NCI-H128 (cell line): Measurements from ENCODE around the gene FGF18.

Experiments used
- DNase-seq: peaks from one replicate; lab custom pipeline; 2025; ENCODE audit not compliant: unreplicated experiment; lab: John Stamatoyannopoulos, UW

Gene FGF18

GRCh38 chr5:171467107-171467506, 47.7 kb downstream of the FGF18 start:
- no peak for DNase-seq

DNA sequence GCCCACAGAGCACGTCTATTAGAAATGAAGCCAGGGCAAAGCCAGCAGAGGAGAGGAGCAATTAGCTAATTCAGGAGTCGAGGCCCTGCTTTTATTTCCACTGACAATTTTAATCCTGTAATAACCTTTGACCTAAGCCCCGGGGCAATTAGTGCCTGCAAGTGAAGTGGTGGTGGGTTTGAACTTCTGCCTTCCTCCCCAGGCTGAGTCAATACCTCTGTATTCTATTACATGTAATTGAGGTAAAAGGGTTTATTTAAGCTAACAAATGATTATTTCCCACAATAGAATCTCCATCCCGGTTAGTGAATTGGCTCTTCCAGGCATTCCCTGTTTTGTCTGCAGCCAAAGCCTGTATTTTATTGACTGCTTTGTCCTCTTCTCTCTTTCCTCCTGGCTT, 49.9 kb downstream of the FGF18 start:
- no peak for DNase-seq

DNA sequence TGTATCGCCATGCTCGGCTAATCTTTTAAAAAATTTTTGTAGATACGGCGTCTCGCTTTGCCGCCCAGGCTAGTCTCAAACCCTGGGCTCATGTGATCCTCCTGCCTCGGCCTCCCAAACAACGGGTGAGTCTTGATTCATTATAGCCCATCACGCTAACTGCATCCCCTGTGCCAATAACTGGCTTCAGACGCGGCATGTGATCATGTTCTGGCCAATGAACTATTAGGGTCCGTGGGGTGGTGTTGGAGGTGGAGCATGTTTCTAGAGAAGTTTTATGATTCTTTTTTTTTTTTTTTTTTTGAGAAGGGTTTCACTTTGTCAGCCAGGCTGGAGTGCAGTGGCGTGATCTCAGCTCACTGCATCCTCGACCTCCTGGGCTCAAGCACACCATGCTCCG, 51.0 kb downstream of the FGF18 start:
- no peak for DNase-seq

DNA sequence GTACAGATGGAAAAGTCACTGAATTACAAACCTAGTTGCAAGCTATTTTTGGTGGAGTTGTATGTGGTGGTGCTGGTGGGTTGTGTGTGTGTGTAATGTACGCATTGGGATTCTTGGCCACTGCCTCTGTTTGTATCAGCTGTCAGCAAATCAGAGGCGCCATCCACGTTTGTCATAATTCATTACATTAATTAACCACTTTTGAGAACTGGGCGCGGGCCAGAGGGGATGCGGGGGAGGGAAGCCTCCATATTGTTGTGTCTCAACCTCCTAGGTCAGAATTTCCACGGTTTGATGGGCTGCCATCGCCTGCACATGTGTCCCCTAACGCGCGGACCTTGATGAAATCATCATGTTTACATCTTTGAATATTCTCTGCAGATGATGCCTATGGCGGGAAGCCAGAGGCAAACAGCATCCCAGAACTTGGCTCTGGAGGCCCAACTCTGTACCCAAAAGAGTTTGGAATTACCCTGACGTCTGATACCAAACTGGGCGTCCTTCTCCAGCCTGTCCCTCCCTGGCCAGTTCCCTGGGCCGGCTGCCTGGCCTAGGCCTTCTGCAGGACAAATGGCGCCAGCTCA, 54.9 kb downstream of the FGF18 start:
- DNase-seq, result no peak

DNA sequence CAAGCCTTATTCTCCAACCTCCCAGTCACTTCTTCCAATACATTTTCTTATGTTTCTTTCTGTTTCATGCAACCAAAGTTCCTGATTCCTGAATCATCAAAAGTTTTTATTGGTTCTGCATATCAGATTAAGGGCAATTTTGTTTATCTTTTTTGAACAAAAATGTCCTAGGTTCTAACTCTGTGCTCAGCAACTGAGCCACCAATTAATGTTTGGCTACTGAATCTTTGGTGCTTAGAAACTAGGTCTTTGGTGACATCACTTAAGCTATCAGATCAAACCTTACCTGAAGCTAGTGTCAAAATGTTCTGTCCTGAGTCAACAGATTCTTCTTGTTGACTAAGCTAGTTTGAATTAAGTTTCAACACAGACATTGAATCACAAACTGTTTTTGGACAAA, 56.1 kb downstream of the FGF18 start:
- no peak for DNase-seq

DNA sequence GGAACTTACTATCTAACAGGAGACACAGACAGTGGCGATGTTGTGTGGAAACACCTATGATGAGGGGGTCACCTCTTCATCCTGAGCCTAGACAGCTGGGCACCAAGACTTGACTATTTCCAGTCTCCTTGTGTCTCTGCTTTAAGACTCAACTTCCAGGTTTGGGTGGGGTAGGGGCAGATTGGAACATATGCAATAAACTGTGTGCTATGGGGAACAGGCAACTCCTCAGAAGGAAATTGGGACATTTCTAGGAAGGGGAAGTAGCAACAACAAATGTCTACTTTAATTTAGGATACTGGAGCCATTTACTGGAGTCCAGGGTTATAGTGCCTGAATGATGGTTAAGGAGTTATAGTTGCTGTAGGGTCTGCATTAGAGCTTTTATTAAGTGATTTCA, 57.3 kb downstream of the FGF18 start:
- DNase-seq, result no peak

DNA sequence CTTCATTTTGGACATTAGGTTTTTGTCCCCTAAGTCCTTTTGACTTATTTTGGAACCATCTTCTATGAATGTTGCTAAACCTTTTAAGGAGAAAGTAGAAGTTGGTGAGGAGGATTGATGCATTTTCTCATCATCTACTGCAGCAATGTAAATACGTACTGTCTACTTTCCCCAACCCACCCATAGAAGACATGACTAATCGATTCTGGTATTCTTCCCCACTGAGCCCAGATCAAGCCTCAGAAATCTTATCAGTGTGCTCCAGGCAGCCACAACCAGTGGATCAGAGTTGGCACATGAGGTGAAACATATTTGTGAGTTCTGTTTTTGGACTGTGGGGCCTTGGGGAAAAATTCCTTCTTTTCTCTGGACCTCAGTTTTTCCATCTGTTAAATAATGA, 57.7 kb downstream of the FGF18 start:
- no peak for DNase-seq

GRCh38 chr5:171477666-171478065, 58.2 kb downstream of the FGF18 start:
- DNase-seq, result no peak

- DNase-seq, result no peak
These were observed 59.7 kb downstream of the FGF18 start for GRCh38 chr5:171478946-171479775.

DNA sequence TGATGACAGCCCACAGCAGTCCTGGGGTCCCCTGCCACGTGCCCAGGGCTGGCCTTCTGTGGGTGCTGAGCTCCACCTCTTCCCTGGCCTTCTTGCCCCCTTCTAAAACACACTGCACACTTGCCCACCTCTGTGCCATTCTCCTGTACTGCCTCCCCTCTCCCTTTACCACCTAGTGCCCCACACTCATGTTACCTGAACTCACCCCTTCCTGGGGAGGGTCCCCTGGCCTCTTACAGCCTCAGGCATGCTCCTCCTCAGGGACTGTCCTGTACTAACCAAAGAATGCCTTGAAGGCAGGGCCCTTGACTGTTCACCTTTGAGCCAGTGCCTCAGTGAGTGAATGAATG, 60.3 kb downstream of the FGF18 start:
- no peak for DNase-seq

- DNase-seq, result no peak
These were observed 60.8 kb downstream of the FGF18 start for GRCh38 chr5:171480239-171480638.

- DNase-seq, result no peak
These were observed 62.4 kb downstream of the FGF18 start for GRCh38 chr5:171481571-171482433.

DNA sequence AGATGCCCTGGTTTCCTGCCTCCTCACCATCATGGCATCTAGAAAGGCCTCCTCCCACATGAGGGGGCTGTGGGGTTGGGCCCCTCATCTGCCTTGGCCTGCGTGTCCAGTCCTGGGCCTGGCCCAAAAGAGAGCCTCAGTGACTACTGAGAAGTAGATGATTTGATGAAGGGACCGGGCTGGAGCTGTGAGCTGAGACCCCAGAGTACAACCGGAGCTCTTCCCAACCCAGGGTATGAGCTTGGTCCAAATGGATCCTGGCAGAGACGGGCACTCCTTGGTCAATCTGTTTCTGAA, 62.9 kb downstream of the FGF18 start:
- no peak for DNase-seq

DNA sequence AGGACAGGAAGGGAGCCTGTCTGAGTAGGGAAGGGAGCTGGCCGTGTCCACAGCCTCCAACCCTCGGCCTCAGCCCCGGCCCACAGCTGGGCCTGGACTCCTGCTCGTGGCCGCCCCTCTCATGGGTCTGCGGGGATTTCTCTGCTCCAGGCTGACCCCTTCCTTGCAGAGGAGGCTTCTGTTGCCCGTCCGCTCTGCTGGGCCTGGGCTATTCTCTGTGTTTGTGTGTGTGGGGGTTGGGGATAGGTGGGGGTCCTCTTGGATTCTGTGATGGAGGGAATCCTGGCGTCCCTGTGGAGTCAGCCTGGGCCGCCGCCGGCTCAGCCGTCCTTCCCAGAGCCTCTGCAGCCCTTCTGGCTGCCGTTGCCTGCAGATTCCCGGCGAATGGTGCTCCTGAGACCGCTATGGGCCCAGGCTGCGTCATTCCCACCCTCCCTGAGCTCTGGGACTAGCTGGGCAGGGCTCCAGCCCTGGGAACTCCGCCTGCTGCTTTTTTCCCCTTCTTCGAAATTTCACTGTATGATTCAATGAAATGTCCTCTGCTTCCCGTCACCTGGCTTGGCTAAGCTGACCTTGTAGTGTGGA, 64.2 kb downstream of the FGF18 start:
- DNase-seq, result no peak

GRCh38 chr5:171484460-171484899, 65.0 kb downstream of the FGF18 start:
- DNase-seq, result no peak

- DNase-seq, result no peak
These were observed 66.2 kb downstream of the FGF18 start for GRCh38 chr5:171485668-171486067.

- no peak for DNase-seq
These were observed 67.2 kb downstream of the FGF18 start for GRCh38 chr5:171486613-171487012.

GRCh38 chr5:171488876-171489275, 69.4 kb downstream of the FGF18 start:
- no peak for DNase-seq

GRCh38 chr5:171492781-171493180, 73.3 kb downstream of the FGF18 start:
- DNase-seq, result no peak

- no peak for DNase-seq
These were observed 74.4 kb downstream of the FGF18 start for GRCh38 chr5:171493646-171494393.
